ENCODE measurements around the gene ATP5MC2.
"Not testable (repeated sequence)": the region's sequence is repeated elsewhere in the genome, so short reads cannot be mapped to it uniquely, and the experiment has no call there.

ATP5MC2 gene

DNA sequence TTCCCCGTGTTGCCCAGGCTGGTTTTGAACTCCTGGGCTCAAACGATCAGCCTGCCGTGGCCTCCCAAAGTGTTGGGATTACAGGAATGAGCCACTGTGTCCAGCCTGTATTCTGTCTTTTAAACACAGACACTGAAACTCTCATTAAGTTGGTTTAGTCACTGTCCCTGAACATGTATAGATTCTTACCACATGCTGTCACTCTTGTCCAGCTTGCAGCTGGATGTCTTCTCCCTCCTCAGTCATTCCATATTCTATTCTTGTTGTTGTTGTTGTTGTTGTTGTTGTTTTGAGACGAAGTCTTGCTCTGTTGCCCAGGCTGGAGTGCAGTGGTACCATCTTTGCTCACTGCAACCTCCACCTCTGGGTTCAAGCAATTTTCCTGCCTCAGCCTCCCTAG, 12.3 kb upstream of the ATP5MC2 start:
- Histone ChIP-seq H3K4me3 (replicated peaks; ENCODE audit: low read depth, low read length) (no peak overlapping the region), H3K27me3 (replicated peaks; ENCODE audit: control insufficient read depth, insufficient read depth, low read length) (no peaks in the 10 kb centered on the region), H3K36me3 (ENCODE audit: control insufficient read depth, insufficient read depth, low read length) (no peaks in the 10 kb centered on the region)
- TF ChIP-seq, protein P1, sequence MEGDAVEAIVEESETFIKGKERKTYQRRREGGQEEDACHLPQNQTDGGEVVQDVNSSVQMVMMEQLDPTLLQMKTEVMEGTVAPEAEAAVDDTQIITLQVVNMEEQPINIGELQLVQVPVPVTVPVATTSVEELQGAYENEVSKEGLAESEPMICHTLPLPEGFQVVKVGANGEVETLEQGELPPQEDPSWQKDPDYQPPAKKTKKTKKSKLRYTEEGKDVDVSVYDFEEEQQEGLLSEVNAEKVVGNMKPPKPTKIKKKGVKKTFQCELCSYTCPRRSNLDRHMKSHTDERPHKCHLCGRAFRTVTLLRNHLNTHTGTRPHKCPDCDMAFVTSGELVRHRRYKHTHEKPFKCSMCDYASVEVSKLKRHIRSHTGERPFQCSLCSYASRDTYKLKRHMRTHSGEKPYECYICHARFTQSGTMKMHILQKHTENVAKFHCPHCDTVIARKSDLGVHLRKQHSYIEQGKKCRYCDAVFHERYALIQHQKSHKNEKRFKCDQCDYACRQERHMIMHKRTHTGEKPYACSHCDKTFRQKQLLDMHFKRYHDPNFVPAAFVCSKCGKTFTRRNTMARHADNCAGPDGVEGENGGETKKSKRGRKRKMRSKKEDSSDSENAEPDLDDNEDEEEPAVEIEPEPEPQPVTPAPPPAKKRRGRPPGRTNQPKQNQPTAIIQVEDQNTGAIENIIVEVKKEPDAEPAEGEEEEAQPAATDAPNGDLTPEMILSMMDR (IDR thresholded peaks at IDR 0.05; ENCODE audit: insufficient read depth, low read length, poor library complexity, severe bottlenecking): no peak
- DNase-seq (ENCODE audit: extremely low read depth, insufficient read length): no peak

DNA sequence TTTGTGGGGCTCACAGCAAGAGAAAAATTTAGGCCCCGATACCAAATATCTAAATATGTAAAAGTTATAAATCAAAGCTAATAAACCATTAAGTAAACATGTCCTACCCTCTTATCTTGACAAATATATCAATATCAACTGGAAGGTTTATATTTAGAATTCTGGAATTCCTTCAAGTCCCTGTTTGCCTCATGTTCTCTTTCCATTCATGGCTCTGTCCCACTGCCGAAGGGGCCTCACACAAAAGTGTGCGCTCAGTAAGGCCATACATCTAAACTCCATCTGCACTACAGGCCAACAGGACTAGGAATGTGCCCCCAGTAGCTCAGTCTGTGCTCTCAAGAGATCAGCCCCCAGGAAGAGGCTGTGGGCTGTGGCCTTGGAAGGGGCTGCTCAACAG, 10.6 kb upstream of the ATP5MC2 start:
- Histone ChIP-seq H3K27me3 (replicated peaks; ENCODE audit: control insufficient read depth, insufficient read depth, low read length) (no peaks in the 10 kb centered on the region), H3K4me3 (replicated peaks; ENCODE audit: low read depth, low read length) (no peak overlapping the region), H3K36me3 (ENCODE audit: control insufficient read depth, insufficient read depth, low read length) (no peaks in the 10 kb centered on the region)
- TF ChIP-seq, protein P1 (IDR thresholded peaks at IDR 0.05; ENCODE audit: insufficient read depth, low read length, poor library complexity, severe bottlenecking): no peak
- no peak for DNase-seq (ENCODE audit: extremely low read depth, insufficient read length)

DNA sequence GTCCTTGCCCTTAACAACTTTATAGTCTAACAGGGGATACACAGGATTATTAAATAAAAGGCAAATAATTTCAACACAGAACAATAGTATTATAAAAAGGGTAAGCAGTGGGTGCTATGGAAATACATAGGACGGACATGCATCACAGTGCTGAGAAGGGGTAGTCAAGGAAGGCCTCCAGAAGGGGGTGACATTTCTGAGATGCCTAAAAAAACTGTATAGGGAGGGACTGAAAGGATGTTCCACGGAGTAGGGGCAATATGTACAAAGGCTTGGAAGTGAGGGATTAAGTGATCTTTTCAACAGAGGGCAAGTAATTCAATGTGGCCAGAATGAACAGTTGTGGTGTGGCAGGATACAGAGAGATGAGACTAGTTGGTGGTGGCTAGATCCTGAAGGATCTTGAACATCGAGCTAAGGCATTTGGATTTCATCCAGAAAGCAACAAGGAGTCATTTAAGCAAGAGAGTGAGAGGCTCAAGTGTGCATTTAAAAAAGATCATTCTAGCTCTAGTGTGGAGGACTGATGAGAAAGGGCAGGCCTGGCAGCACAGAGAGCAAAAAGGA, 8.9 kb upstream of the ATP5MC2 start:
- no peak for DNase-seq (ENCODE audit: extremely low read depth, insufficient read length)
- no peaks in the 10 kb centered on the region for H3K27me3 ChIP-seq (replicated peaks; ENCODE audit: control insufficient read depth, insufficient read depth, low read length)
- TF ChIP-seq, protein P1 (IDR thresholded peaks at IDR 0.05; ENCODE audit: insufficient read depth, low read length, poor library complexity, severe bottlenecking): no peak
- H3K4me3 ChIP-seq (replicated peaks; ENCODE audit: low read depth, low read length): no peak overlapping the region
- H3K36me3 ChIP-seq (ENCODE audit: control insufficient read depth, insufficient read depth, low read length): no peaks in the 10 kb centered on the region

DNA sequence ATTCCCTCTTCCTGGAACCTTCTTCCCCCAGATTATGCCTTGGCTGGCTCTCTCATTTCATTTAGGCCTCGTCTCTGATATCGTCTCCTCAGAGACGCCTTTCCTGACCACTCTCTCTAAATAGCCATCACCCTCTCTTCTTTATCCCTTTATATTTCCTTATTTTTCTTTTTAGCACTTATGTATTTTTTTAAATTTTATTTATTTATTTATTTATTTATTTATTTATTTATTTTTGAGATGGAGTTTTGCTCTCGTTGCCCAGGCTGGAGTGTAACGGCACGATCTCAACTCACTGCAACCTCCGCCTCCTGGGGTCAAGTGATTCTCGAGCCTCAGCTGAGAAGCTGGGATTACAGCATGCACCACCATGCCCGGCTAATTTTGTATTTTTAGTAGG, 8.1 kb upstream of the ATP5MC2 start:
- Histone ChIP-seq H3K4me3 (replicated peaks; ENCODE audit: low read depth, low read length) (no peak overlapping the region), H3K36me3 (ENCODE audit: control insufficient read depth, insufficient read depth, low read length) (no peaks in the 10 kb centered on the region), H3K27me3 (replicated peaks; ENCODE audit: control insufficient read depth, insufficient read depth, low read length) (no peaks in the 10 kb centered on the region)
- no peak for DNase-seq (ENCODE audit: extremely low read depth, insufficient read length)
- TF ChIP-seq, protein P1 (IDR thresholded peaks at IDR 0.05; ENCODE audit: insufficient read depth, low read length, poor library complexity, severe bottlenecking): no peak

DNA sequence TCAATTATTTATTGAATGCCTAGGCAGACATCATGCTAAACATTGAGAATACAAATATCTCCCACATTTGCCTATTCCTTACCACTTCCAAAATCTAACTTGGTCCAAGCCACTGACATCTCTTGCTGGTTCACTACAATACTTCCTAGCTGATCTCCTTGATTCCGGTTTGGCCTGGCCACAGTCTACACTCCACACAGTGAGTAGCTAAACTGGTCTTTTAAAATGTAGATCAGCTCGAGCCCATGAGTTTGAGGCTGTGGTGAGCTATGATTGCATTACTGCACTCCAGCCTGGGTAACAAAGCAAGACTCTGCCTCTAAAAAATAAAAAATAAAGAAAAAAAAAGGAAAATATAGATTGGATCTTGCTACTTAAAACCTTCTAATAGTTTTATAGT, 7.6 kb upstream of the ATP5MC2 start:
- H3K4me3 ChIP-seq (replicated peaks; ENCODE audit: low read depth, low read length): no peak overlapping the region
- DNase-seq (ENCODE audit: extremely low read depth, insufficient read length): no peak
- no peaks in the 10 kb centered on the region for H3K27me3 ChIP-seq (replicated peaks; ENCODE audit: control insufficient read depth, insufficient read depth, low read length)
- H3K36me3 ChIP-seq (ENCODE audit: control insufficient read depth, insufficient read depth, low read length): no peaks in the 10 kb centered on the region
- TF ChIP-seq, protein P1 (IDR thresholded peaks at IDR 0.05; ENCODE audit: insufficient read depth, low read length, poor library complexity, severe bottlenecking): no peak

DNA sequence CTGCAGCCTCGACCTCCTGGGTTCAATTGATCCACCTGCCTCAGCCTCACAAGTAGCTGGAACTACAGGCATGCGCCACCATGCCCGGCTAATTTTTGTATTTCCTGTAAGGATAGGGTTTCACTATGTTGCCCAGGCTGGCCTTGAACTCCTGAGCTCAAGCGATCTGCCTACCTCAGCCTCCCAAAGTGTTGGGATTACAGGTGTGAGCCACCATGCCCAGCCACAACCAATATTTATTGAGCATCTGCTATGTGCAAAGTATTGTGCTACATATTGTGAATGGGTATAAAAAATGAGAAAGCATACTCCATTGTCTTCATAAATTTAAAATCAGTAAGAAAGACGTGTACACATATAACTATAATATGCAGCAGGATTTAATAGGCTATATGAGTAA, 4.2 kb upstream of the ATP5MC2 start:
- DNase-seq (ENCODE audit: extremely low read depth, insufficient read length); H3K4me3 ChIP-seq (replicated peaks; ENCODE audit: low read depth, low read length); H3K36me3 ChIP-seq (ENCODE audit: control insufficient read depth, insufficient read depth, low read length); H3K27me3 ChIP-seq (replicated peaks; ENCODE audit: control insufficient read depth, insufficient read depth, low read length): not testable (repeated sequence)

All from GM06990 (cell line).